ENCODE data around the gene LRRK1.

DNA sequence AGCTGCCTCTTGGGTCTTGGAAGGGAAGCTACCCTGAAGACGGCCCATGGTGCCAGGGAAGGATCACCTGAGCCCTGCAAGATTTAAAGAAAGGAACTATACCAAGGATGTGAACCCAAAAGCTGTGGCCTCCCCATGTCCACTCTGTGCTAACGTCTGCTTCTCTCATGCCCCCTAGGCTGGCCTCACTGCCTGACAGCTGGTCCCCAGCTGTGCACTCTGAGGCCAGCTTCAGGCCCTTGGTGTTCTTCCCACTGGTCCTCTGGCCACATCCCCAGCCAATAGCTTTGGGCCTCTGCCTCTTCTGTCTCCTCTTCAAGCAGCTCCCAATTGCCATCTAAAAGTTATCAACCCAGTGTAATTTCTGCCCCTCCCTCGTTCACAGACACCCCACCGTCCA is 5.2 kb upstream of the LRRK1 start:
- TF ChIP-seq, protein P1, sequence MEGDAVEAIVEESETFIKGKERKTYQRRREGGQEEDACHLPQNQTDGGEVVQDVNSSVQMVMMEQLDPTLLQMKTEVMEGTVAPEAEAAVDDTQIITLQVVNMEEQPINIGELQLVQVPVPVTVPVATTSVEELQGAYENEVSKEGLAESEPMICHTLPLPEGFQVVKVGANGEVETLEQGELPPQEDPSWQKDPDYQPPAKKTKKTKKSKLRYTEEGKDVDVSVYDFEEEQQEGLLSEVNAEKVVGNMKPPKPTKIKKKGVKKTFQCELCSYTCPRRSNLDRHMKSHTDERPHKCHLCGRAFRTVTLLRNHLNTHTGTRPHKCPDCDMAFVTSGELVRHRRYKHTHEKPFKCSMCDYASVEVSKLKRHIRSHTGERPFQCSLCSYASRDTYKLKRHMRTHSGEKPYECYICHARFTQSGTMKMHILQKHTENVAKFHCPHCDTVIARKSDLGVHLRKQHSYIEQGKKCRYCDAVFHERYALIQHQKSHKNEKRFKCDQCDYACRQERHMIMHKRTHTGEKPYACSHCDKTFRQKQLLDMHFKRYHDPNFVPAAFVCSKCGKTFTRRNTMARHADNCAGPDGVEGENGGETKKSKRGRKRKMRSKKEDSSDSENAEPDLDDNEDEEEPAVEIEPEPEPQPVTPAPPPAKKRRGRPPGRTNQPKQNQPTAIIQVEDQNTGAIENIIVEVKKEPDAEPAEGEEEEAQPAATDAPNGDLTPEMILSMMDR (conservative IDR thresholded peaks at IDR 0.05 in 1 of 2, IDR thresholded peaks at IDR 0.05 in 1 of 2; ENCODE audit: extremely low read depth in 1 of 2, insufficient read depth in 1 of 2, low read depth in 1 of 2, low read length in 2 of 2): no peak
- TF ChIP-seq EZH2 (IDR thresholded peaks at IDR 0.05; ENCODE audit: borderline replicate concordance, low read length): no peak

All from mammary epithelial cell (primary cell).